Thyroid gland (tissue), 4 donors: ENCODE data around the gene FRG2C.
"Not testable (repeated sequence)": the region's sequence is repeated elsewhere in the genome, so short reads cannot be mapped to it uniquely, and the experiment has no call there.

ENCODE experiments used
- POLR2A ChIP-seq, 2 donors: fragments of 450-650 bp; IDR thresholded peaks; one replicate each; pipeline ENCODE4 v1.6.1; 2017; ENCODE audit warnings: antibody characterized with exemption in 2 of 2, mild to moderate bottlenecking in 2 of 2, moderate library complexity in 1 of 2
- TF ChIP-seq, protein P1 (sequence below), 6 experiments: fragments of 200-600 bp in 3 of 6; fragments of 450-650 bp in 3 of 6; sonication (generic) in 3 of 6; IDR thresholded peaks; one replicate each; pipeline ENCODE4 v1.5.1; 2016 to 2019; ENCODE audit warnings: antibody characterized with exemption in 6 of 6, mild to moderate bottlenecking in 2 of 6, inconsistent platforms in 1 of 6, moderate library complexity in 1 of 6

DNA sequence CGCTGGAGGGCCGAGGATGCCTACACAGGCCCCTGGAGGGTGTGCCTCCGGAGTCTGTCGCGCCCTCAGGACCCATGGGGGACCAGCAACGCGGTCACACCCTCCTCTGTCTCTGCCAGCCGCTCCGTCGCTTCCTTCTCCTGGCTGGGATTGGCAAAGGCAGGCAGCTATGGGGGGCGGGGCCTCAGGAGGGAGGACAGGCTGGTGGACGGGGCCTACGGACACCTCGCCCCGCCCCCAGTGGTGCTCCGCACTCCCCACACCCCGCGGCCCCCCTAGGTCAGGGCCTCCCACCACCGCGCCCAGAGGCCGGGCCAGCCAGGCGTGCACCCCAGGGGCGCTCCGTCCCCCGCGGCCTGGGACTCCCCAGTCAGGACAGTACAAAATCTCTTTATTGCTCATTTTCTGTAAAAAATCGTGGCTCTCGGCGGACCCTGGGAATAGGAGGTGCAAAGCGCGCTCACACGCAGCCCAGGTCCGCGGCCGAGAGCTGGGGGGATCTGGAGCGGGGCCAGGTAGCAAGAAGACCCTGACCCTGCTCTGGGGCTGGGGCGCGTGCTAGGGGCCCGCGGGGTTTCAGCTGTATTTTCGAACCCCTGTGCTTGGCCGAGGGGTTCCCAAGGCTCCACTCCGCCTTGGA lies 45.3 kb upstream of the FRG2C start:
- TF ChIP-seq, protein P1, sequence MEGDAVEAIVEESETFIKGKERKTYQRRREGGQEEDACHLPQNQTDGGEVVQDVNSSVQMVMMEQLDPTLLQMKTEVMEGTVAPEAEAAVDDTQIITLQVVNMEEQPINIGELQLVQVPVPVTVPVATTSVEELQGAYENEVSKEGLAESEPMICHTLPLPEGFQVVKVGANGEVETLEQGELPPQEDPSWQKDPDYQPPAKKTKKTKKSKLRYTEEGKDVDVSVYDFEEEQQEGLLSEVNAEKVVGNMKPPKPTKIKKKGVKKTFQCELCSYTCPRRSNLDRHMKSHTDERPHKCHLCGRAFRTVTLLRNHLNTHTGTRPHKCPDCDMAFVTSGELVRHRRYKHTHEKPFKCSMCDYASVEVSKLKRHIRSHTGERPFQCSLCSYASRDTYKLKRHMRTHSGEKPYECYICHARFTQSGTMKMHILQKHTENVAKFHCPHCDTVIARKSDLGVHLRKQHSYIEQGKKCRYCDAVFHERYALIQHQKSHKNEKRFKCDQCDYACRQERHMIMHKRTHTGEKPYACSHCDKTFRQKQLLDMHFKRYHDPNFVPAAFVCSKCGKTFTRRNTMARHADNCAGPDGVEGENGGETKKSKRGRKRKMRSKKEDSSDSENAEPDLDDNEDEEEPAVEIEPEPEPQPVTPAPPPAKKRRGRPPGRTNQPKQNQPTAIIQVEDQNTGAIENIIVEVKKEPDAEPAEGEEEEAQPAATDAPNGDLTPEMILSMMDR (IDR thresholded peaks at IDR 0.05): not testable (repeated sequence)
- TF ChIP-seq POLR2A (IDR thresholded peaks at IDR 0.05): not testable (repeated sequence)
